Fibroblast of villous mesenchyme (primary cell): Measurements from ENCODE around the gene CCR6. TPM values are rescaled to one million over a fixed set of nuclear protein-coding genes. Genes with fewer than 3 reads are reported as not detected.
"Not testable (repeated sequence)": the region's sequence is repeated elsewhere in the genome, so short reads cannot be mapped to it uniquely, and the experiment has no call there.

Experiments
- DNase-seq: peaks from one replicate; pipeline ENCODE4 v3.0.0-alpha.2; 2010; ENCODE audit warnings: low read depth
- H3K4me3 ChIP-seq: 2 replicates; pipeline ENCODE4 v1.5.1; 2011; ENCODE audit warnings: low read depth, mild to moderate bottlenecking, low read length
- CTCF ChIP-seq: IDR thresholded peaks from 2 replicates; pipeline ENCODE4 v1.5.1; 2012; ENCODE audit warnings: low read depth, mild to moderate bottlenecking, low read length; ENCODE audit not compliant: insufficient read depth
- total RNA-seq: library from RNA; depleted of rRNA; stranded (reverse); fragments of >200 nt; gene quantifications from 2 replicates; pipeline ENCODE4 v1.2.3, GENCODE V29; 2012

Gene CCR6
- total RNA-seq, 1 donor: not detected

- no peak overlapping the region for H3K4me3 ChIP-seq
- no peak for DNase-seq
Observed at GRCh38 chr6:167164261-167164660, 41.4 kb downstream of the CCR6 start.

GRCh38 chr6:167165858-167166471 lies 43.1 kb downstream of the CCR6 start:
- no peak for DNase-seq
- TF ChIP-seq CTCF: no peak
- no peak overlapping the region for H3K4me3 ChIP-seq

More at GRCh38 chr6:167164261-167164660, 41.4 kb downstream of the CCR6 start:
- TF ChIP-seq CTCF: no peak

GRCh38 chr6:167167699-167168098 lies 44.8 kb downstream of the CCR6 start:
- H3K4me3 ChIP-seq, DNase-seq: not testable (repeated sequence)

- H3K4me3 ChIP-seq: not testable (repeated sequence)
Observed at GRCh38 chr6:167168296-167168695, 45.4 kb downstream of the CCR6 start.

GRCh38 chr6:167169867-167170266 lies 47.0 kb downstream of the CCR6 start:
- H3K4me3 ChIP-seq, DNase-seq: not testable (repeated sequence)

More at GRCh38 chr6:167168296-167168695, 45.4 kb downstream of the CCR6 start:
- not testable (repeated sequence) for DNase-seq

GRCh38 chr6:167171300-167171699 lies 48.4 kb downstream of the CCR6 start:
- DNase-seq, H3K4me3 ChIP-seq: not testable (repeated sequence)

GRCh38 chr6:167172011-167172410 lies 49.1 kb downstream of the CCR6 start:
- not testable (repeated sequence) for H3K4me3 ChIP-seq, DNase-seq

GRCh38 chr6:167177271-167177670 lies 54.4 kb downstream of the CCR6 start:
- H3K4me3 ChIP-seq, DNase-seq: not testable (repeated sequence)

GRCh38 chr6:167178896-167179655 lies 56.2 kb downstream of the CCR6 start:
- DNase-seq, H3K4me3 ChIP-seq: not testable (repeated sequence)

GRCh38 chr6:167180086-167180485 lies 57.2 kb downstream of the CCR6 start:
- DNase-seq, H3K4me3 ChIP-seq: not testable (repeated sequence)

GRCh38 chr6:167181351-167181750 lies 58.5 kb downstream of the CCR6 start:
- H3K4me3 ChIP-seq, DNase-seq: not testable (repeated sequence)

GRCh38 chr6:167182913-167183314 lies 60.0 kb downstream of the CCR6 start:
- H3K4me3 ChIP-seq, DNase-seq: not testable (repeated sequence)
- peak; percentile 13 for TF ChIP-seq CTCF

GRCh38 chr6:167185101-167185500 lies 62.2 kb downstream of the CCR6 start:
- not testable (repeated sequence) for DNase-seq, H3K4me3 ChIP-seq

- DNase-seq, H3K4me3 ChIP-seq: not testable (repeated sequence)
Observed at GRCh38 chr6:167187275-167187674, 64.4 kb downstream of the CCR6 start.
